ENCODE results near the gene RPS13. TPM values are rescaled to one million over a fixed set of nuclear protein-coding genes. Genes with fewer than 3 reads are reported as not detected.

The RPS13 gene
- total RNA-seq, 1 donor from 2014 or later: 2,326 TPM

- no peak overlapping the region for H3K4me3 ChIP-seq (ENCODE audit: low read depth, low read length)
- TF ChIP-seq CTCF (conservative IDR thresholded peaks at IDR 0.05; ENCODE audit: low read depth, low read length): no peak
- DNase-seq (ENCODE audit: low read depth): no peak
Observed at GRCh38 chr11:17026487-17027082, 50.9 kb downstream of the RPS13 start.

- no peak for DNase-seq (ENCODE audit: low read depth)
- TF ChIP-seq CTCF (conservative IDR thresholded peaks at IDR 0.05; ENCODE audit: low read depth, low read length): no peak
- no peak overlapping the region for H3K4me3 ChIP-seq (ENCODE audit: low read depth, low read length)
Observed at GRCh38 chr11:17024924-17025323, 52.5 kb downstream of the RPS13 start.

Other genes with a start within 250 kb of the RPS13 start
- 21.3 and 37.5 TPM in 2 replicates for gene PLEKHA7, start 63.3 kb downstream of the RPS13 start, total RNA-seq
- 33.6 and 37.5 TPM in 2 replicates for gene PIK3C2A, start 130.3 kb upstream of the RPS13 start, total RNA-seq
- 22.0 and 31.5 TPM in 2 replicates for gene NUCB2, start 199.1 kb upstream of the RPS13 start, total RNA-seq

Data from epithelial cell of proximal tubule (primary cell).